Activated CD8-positive, alpha-beta T cell treated with anti-CD3 and anti-CD28 coated beads for 36 hours (primary cell): Measurements from ENCODE around the gene ZNF608. TPM values are rescaled to one million over a fixed set of nuclear protein-coding genes. Genes with fewer than 3 reads are reported as not detected.
A peak's percentile ranks its signal among the peaks of the same experiment; 100 is the strongest.

Experiments used
- ATAC-seq: fragments of 200-7000 bp; cut with Tn5 transposase; one replicate; pipeline ENCODE4 v1.10.0; 2021; ENCODE audit warnings: mild to moderate bottlenecking, moderate library complexity
- CTCF ChIA-PET: fragments of 350-600 bp; sonication (Branson Sonifier 250); formaldehyde crosslinking; loops from one replicate; lab custom pipeline; 2021; ENCODE audit warnings: antibody characterized with exemption; lab: Charles Lee
- POLR2A ChIA-PET: fragments of 350-600 bp; sonication (Branson Sonifier 250); formaldehyde crosslinking; loops from one replicate; lab custom pipeline; 2021; ENCODE audit warnings: antibody characterized with exemption; lab: Charles Lee
- DNase-seq: peaks from one replicate; pipeline ENCODE4 v3.0.0-alpha.2; 2020
- H3K27ac Mint-ChIP-seq: one replicate; pipeline ENCODE4 v1.8.0; 2021; ENCODE audit warnings: mild to moderate bottlenecking, mixed read lengths
- H3K27me3 Mint-ChIP-seq: one replicate; pipeline ENCODE4 v1.8.0; 2021; ENCODE audit warnings: mixed read lengths
- H3K36me3 Mint-ChIP-seq: one replicate; pipeline ENCODE4 v1.8.0; 2021; ENCODE audit warnings: low read depth, mixed read lengths
- H3K4me1 Mint-ChIP-seq: one replicate; pipeline ENCODE4 v1.8.0; 2021; ENCODE audit warnings: low read depth, mixed read lengths
- H3K4me3 Mint-ChIP-seq: one replicate; pipeline ENCODE4 v1.8.0; 2021; ENCODE audit warnings: mild to moderate bottlenecking, moderate library complexity, mixed read lengths
- H3K9me3 Mint-ChIP-seq: one replicate; pipeline ENCODE4 v1.8.0; 2021; ENCODE audit warnings: mixed read lengths
- intact Hi-C: fragments of 100-400 bp; cut with micrococcal nuclease; formaldehyde crosslinking; loops from one replicate; pipeline ENCODE4 v1.10.0; 2022
- total RNA-seq, 2 experiments: library from RNA; stranded (reverse); gene quantifications; one replicate each; pipeline ENCODE4 v1.2.3, GENCODE V29; 2021
- TF ChIP-seq, protein P1 (sequence below): fragments of 200-600 bp; IDR thresholded peaks from one replicate; pipeline ENCODE4 v1.8.0; 2022; ENCODE audit warnings: antibody characterized with exemption, mild to moderate bottlenecking

The ZNF608 gene
- total RNA-seq, 2 experiments from 2014 or later: not detected

- CTCF ChIA-PET: no interaction called here
- H3K9me3 Mint-ChIP-seq: peaks cover 2% of the 10 kb centered on the region
- POLR2A ChIA-PET: no interaction called here
- no peak overlapping the region for H3K4me3 Mint-ChIP-seq
- no peak for ATAC-seq
- H3K4me1 Mint-ChIP-seq: no peaks in the 10 kb centered on the region
- no peak overlapping the region for H3K27ac Mint-ChIP-seq
- no peak for DNase-seq
- intact Hi-C loops: no loop called here
- TF ChIP-seq, protein P1, sequence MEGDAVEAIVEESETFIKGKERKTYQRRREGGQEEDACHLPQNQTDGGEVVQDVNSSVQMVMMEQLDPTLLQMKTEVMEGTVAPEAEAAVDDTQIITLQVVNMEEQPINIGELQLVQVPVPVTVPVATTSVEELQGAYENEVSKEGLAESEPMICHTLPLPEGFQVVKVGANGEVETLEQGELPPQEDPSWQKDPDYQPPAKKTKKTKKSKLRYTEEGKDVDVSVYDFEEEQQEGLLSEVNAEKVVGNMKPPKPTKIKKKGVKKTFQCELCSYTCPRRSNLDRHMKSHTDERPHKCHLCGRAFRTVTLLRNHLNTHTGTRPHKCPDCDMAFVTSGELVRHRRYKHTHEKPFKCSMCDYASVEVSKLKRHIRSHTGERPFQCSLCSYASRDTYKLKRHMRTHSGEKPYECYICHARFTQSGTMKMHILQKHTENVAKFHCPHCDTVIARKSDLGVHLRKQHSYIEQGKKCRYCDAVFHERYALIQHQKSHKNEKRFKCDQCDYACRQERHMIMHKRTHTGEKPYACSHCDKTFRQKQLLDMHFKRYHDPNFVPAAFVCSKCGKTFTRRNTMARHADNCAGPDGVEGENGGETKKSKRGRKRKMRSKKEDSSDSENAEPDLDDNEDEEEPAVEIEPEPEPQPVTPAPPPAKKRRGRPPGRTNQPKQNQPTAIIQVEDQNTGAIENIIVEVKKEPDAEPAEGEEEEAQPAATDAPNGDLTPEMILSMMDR: no peak
- no peaks in the 10 kb centered on the region for H3K36me3 Mint-ChIP-seq
- H3K27me3 Mint-ChIP-seq: peaks cover 7% of the 10 kb centered on the region
Measured at GRCh38 chr5:124754206-124754927, 7.9 kb upstream of the ZNF608 start.

DNA sequence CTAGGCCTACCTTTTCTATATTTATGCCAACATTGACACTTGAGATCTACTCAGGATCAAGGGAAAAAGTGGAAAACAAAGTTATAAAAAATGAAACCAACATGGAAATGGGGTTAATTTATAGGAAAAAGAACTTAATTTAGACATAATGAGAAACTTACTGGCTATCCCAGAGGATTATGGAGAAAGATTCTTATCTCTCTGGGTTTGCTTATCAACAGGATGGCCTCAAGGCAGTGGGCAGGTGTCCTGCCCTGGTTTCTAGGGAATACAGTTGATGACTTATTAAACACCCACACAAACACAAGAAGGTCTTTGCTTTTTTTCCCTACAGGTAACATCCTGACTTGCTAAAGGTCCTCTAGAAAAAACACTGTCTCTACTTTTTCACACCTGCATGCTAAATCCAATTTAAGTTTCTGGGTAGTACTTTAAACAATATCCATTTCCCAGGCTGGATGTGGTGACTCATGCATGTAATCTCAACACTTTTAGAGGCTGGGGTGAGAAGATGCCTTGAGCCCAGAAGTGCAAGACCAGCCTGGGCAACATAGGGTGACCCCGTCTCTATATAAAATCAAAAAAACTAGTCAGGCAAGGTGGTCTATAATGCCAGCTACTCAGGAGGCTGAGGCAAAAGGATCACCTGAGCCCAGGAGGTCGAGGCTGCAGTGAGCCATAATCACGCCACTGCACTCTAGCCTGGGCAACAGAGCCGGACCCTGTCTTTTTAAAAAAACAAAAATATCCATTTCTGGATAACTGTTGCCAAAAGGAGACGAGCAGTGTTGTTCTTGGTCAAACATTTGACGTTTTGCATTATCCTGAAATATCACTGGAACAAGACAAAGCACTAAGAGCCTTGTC is 6.6 kb upstream of the ZNF608 start:
- ChIA-PET POLR2A (no interaction called here), CTCF (no interaction called here)
- Mint-ChIP-seq H3K9me3 (peaks cover 2% of the 10 kb centered on the region), H3K27me3 (peaks cover 16% of the 10 kb centered on the region), H3K27ac (no peak overlapping the region), H3K36me3 (no peaks in the 10 kb centered on the region), H3K4me3 (no peak overlapping the region), H3K4me1 (peaks cover 10% of the 10 kb centered on the region)
- TF ChIP-seq, protein P1: no peak
- intact Hi-C loops: no loop called here
- DNase-seq: no peak
- ATAC-seq: no peak

- intact Hi-C loops: no loop called here
- no peaks in the 10 kb centered on the region for H3K36me3 Mint-ChIP-seq
- no peak overlapping the region for H3K27ac Mint-ChIP-seq
- H3K27me3 Mint-ChIP-seq: peaks cover 34% of the 10 kb centered on the region
- CTCF ChIA-PET: no interaction called here
- ATAC-seq (no peak), DNase-seq (no peak)
- H3K4me3 Mint-ChIP-seq: no peak overlapping the region
- TF ChIP-seq, protein P1: no peak
- peaks cover 2% of the 10 kb centered on the region for H3K9me3 Mint-ChIP-seq
- peaks cover 29% of the 10 kb centered on the region for H3K4me1 Mint-ChIP-seq
- POLR2A ChIA-PET: interaction anchor here (0.7 kb wide), 1 partner anchor 250 kb away, joined by 4 read pairs; no protein-coding TSS in a partner anchor
Measured at GRCh38 chr5:124751031-124751430, 4.6 kb upstream of the ZNF608 start.

DNA sequence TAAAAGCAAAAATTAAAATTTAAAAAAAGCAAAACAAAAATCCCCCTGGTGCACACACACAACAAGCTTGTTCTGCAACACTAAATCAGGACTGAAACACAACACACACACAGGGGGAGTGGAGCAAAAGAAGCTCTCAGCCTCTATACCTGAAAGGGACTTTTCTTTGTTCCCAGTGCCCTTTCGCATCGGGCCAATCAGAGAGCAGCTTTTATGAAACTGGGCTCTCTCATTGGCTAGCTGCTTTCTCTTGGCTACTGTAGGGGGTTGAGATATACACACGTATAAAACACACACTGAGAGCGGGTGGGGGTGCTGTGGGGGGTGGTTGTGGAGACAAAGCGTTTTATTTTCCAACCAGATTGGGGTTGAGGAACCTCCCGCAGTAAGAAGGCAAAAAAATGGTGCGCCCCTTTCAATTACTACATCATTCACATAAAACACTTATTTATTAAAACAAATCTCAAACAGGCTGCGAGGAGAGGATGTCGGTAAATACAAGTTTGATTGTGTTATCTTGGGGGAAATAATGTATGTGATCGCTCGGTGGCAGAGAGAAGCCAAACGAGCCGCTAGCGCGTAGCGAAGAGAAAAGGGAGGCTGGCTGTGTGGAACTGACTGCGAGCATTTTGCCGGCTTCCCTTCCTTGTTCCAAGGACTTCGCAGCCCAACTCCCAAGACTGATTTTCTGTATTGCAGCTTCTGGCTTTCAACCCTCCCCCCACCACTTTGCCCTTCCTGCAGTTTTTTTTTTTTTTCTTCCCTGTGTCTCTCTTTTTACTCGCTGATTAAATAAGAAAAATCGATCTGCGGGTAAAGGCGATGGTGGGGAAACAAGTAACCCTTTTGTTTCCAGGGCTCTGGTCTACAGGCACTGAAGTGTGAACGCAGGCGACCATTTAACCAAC is 2.5 kb upstream of the ZNF608 start:
- Mint-ChIP-seq H3K27ac (no peak overlapping the region), H3K4me3 (peak overlapping the region; percentile 56), H3K36me3 (no peaks in the 10 kb centered on the region), H3K9me3 (peaks cover 2% of the 10 kb centered on the region), H3K4me1 (peaks cover 30% of the 10 kb centered on the region), H3K27me3 (peaks cover 33% of the 10 kb centered on the region)
- CTCF ChIA-PET: no interaction called here
- POLR2A ChIA-PET: no interaction called here
- DNase-seq (peak; percentile 33), ATAC-seq (peak; percentile 80)
- intact Hi-C loops: no loop called here
- TF ChIP-seq, protein P1: no peak
